Stimulated activated CD8-positive, alpha-beta memory T cell treated with anti-CD3 and anti-CD28 coated beads, Interleukin-2, amount 100 ng/mL, for 1 hour (primary cell): ENCODE measurements around the gene KLF12.

Experiments
- DNase-seq, 2 donors: peaks; one replicate each; pipeline ENCODE4 v3.0.0-alpha.2; 2020; ENCODE audit warnings: low read depth in 2 of 2

KLF12 gene

GRCh38 chr13:74103970-74104555, 30.1 kb downstream of the KLF12 start:
- no peak for DNase-seq

- DNase-seq, result no peak
Observed at GRCh38 chr13:74103196-74103595, 31.0 kb downstream of the KLF12 start.

- DNase-seq, result no peak
Observed at GRCh38 chr13:74102691-74103090, 31.5 kb downstream of the KLF12 start.

GRCh38 chr13:74101436-74101835, 32.8 kb downstream of the KLF12 start:
- DNase-seq, result no peak

GRCh38 chr13:74098077-74098476, 36.1 kb downstream of the KLF12 start:
- DNase-seq, result no peak

GRCh38 chr13:74097116-74097515, 37.1 kb downstream of the KLF12 start:
- no peak for DNase-seq

- DNase-seq, result no peak
Observed at GRCh38 chr13:74093691-74094090, 40.5 kb downstream of the KLF12 start.

- DNase-seq, result no peak
Observed at GRCh38 chr13:74092711-74093110, 41.5 kb downstream of the KLF12 start.

- DNase-seq, result no peak
Observed at GRCh38 chr13:74090869-74091605, 43.2 kb downstream of the KLF12 start.

- no peak for DNase-seq
Observed at GRCh38 chr13:74090397-74090796, 43.8 kb downstream of the KLF12 start.

- DNase-seq, result no peak
Observed at GRCh38 chr13:74087357-74087756, 46.8 kb downstream of the KLF12 start.
